ENCODE data around the gene FCER1G.
"Not testable (repeated sequence)": the region's sequence is repeated elsewhere in the genome, so short reads cannot be mapped to it uniquely, and the experiment has no call there.

FCER1G gene

GRCh38 chr1:161219078-161219892 lies 4.2 kb downstream of the FCER1G start:
- no peak for DNase-seq (ENCODE audit: low spot score in 2 of 2)
- no peak for ATAC-seq (replicated peaks; ENCODE audit: extremely low read depth, poor library complexity, severe bottlenecking)
- Mint-ChIP-seq H3K27ac (ENCODE audit: low read depth) (no peak overlapping the region), H3K4me3 (no peak overlapping the region), H3K36me3 (ENCODE audit: insufficient read depth) (peaks cover 10% of the 10 kb centered on the region), H3K9me3 (no peaks in the 10 kb centered on the region), H3K4me1 (peaks cover 33% of the 10 kb centered on the region), H3K27me3 (no peaks in the 10 kb centered on the region)

- ATAC-seq (replicated peaks; ENCODE audit: extremely low read depth, poor library complexity, severe bottlenecking) = no peak
- H3K27me3 Mint-ChIP-seq = no peaks in the 10 kb centered on the region
- H3K36me3 Mint-ChIP-seq (ENCODE audit: insufficient read depth) = peaks cover 4% of the 10 kb centered on the region
- no peak for DNase-seq (ENCODE audit: low spot score in 2 of 2)
- no peak overlapping the region for H3K27ac Mint-ChIP-seq (ENCODE audit: low read depth)
- H3K9me3 Mint-ChIP-seq = no peaks in the 10 kb centered on the region
- peaks cover 33% of the 10 kb centered on the region for H3K4me1 Mint-ChIP-seq
- no peak overlapping the region for H3K4me3 Mint-ChIP-seq
Measured at GRCh38 chr1:161220002-161220401, 4.9 kb downstream of the FCER1G start.

DNA sequence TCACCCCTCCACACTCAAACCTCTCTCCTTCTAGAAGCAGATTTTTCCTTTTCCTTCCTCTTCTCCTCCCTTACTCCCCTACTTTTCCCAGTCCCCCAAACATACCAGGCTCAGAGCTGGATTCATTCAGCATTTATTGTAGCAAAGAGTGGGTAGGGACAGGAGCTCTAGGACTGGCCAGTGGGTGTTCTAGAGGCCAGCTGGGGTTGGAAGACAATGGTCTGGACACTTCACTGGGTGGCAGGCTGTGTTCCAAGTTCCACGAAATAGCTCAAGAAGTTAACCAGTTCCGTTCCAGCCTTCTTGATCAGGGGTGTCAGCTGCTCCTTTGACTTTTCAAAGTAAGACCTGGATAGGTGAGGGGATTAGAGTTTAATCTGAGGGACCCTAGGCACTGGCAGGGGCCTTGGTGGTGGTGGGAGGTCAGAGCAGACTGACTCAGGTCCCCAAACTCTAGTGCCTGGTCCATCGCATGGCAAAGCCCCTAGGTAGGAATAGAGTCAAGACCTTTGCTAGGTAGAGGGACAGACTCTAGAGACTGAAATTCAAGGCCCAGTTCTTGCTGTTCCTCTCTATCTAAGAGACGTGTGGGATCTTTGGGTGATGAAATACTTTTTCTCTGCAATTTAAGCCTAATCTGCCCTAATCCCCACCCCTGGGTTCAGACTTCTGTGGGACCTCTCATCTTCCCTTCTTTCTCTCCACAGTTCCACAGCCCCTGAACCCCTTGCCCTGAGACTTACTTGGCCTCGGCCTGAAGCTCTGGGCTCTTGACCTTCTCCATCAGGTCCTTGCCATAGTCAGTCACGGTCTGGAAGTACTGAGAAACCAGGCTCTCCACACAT lies 7.3 kb downstream of the FCER1G start:
- peaks cover 51% of the 10 kb centered on the region for H3K4me1 Mint-ChIP-seq
- H3K4me3 Mint-ChIP-seq = no peak overlapping the region
- no peak overlapping the region for H3K27ac Mint-ChIP-seq (ENCODE audit: low read depth)
- ATAC-seq (replicated peaks; ENCODE audit: extremely low read depth, poor library complexity, severe bottlenecking) (no peak), DNase-seq (ENCODE audit: low spot score in 2 of 2) (no peak)
- H3K36me3 Mint-ChIP-seq (ENCODE audit: insufficient read depth) = peaks cover 6% of the 10 kb centered on the region
- no peaks in the 10 kb centered on the region for H3K9me3 Mint-ChIP-seq
- no peaks in the 10 kb centered on the region for H3K27me3 Mint-ChIP-seq

GRCh38 chr1:161223805-161224694 lies 9.0 kb downstream of the FCER1G start:
- Mint-ChIP-seq H3K9me3 (no peaks in the 10 kb centered on the region), H3K36me3 (ENCODE audit: insufficient read depth) (peaks cover 8% of the 10 kb centered on the region), H3K27me3 (no peaks in the 10 kb centered on the region), H3K4me3 (no peak overlapping the region), H3K4me1 (peaks cover 41% of the 10 kb centered on the region), H3K27ac (ENCODE audit: low read depth) (peak overlapping the region; percentile 36)
- ATAC-seq (replicated peaks; ENCODE audit: extremely low read depth, poor library complexity, severe bottlenecking) (no peak), DNase-seq (ENCODE audit: low spot score in 2 of 2) (no peak)

- not testable (repeated sequence) for H3K27ac Mint-ChIP-seq (ENCODE audit: low read depth); H3K27me3 Mint-ChIP-seq; H3K4me3 Mint-ChIP-seq; H3K9me3 Mint-ChIP-seq; DNase-seq (ENCODE audit: low spot score in 2 of 2); H3K36me3 Mint-ChIP-seq (ENCODE audit: insufficient read depth); ATAC-seq (replicated peaks; ENCODE audit: extremely low read depth, poor library complexity, severe bottlenecking)
- H3K4me1 Mint-ChIP-seq = peaks cover 38% of the 10 kb centered on the region
Measured at GRCh38 chr1:161224695-161225087, 9.6 kb downstream of the FCER1G start.

DNA sequence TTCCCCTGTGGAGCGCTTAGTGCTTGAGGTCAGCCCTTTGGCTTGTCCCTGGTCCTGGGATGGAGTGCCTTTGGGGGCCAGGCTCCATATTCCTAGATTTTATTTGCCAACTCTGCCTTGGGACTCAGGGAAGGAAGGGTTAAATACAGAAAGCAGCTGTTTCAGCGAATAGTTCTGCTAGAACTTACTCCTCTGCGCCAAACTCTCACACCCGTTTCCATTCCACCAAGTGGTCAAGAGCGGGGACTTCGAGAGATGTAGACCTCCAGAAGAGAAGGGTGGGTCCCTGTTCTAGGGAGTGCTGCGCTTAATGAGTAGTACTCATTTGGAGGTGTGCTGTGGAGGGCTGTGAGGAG lies 10.1 kb downstream of the FCER1G start:
- H3K27ac Mint-ChIP-seq (ENCODE audit: low read depth) = no peak overlapping the region
- peaks cover 11% of the 10 kb centered on the region for H3K36me3 Mint-ChIP-seq (ENCODE audit: insufficient read depth)
- H3K27me3 Mint-ChIP-seq = no peaks in the 10 kb centered on the region
- peak overlapping the region; percentile 25 for H3K4me3 Mint-ChIP-seq
- ATAC-seq (replicated peaks; ENCODE audit: extremely low read depth, poor library complexity, severe bottlenecking) (peak; percentile 1), DNase-seq (ENCODE audit: low spot score in 2 of 2) (no peak)
- no peaks in the 10 kb centered on the region for H3K9me3 Mint-ChIP-seq
- peaks cover 38% of the 10 kb centered on the region for H3K4me1 Mint-ChIP-seq

DNA sequence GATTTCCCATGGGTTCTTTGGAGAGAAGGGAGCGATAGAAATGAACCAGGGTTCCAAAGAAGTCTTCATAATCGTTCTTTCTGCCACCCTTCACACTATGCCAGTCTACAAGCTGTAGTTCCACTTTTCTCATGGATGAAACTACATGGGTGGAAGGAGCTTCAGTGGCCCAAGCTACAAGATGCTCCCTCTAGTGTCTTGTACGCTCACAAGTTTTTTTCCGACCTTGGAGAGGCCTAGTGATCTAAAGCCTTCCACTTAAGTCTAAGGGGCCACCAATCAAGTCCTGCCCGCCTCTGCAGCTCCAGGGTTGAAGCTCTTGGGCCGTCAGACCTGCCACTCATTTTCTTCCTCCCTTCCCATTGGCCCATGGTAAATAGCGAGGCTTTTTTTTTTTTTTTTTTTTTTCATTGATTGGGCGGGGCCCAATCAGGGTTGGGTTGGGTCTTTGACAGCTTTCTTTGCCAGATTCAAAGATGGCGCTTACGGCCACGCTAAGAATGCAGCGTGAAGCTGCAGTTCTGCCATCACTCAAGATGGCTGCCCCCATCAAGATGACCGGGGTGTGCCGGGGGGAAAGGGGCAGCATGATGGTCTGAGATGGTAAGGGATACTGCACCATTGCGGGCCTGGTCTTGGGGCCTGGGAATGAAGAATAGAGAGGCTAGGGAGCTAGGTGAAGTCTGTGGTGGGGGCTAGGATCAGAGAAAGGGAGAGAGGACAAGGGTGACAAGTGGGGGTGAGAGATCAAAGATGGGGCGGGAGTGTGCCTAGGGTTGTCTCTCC lies 10.6 kb downstream of the FCER1G start, which contains the start of gene TOMM40L:
Gene TOMM40L, plus strand, starts transcription at position 527 of the 786 bp plus-strand sequence. CDS start 430 bp downstream, outside the sequence.
- peak; percentile 99 for ATAC-seq (replicated peaks; ENCODE audit: extremely low read depth, poor library complexity, severe bottlenecking)
- no peaks in the 10 kb centered on the region for H3K9me3 Mint-ChIP-seq
- peak within 1 kb of the TSS; percentile 90 for H3K27ac Mint-ChIP-seq (ENCODE audit: low read depth)
- DNase-seq (ENCODE audit: low spot score in 2 of 2) = peak; percentile 72 to 88
- peaks cover 38% of the 10 kb centered on the region for H3K4me1 Mint-ChIP-seq
- peaks cover 15% of the 10 kb centered on the region for H3K36me3 Mint-ChIP-seq (ENCODE audit: insufficient read depth)
- H3K4me3 Mint-ChIP-seq = peak within 1 kb of the TSS; percentile 93
- H3K27me3 Mint-ChIP-seq = no peaks in the 10 kb centered on the region

GRCh38 chr1:161226320-161226711 lies 11.2 kb downstream of the FCER1G start:
- H3K4me1 Mint-ChIP-seq = peaks cover 38% of the 10 kb centered on the region
- no peaks in the 10 kb centered on the region for H3K9me3 Mint-ChIP-seq
- peaks cover 15% of the 10 kb centered on the region for H3K36me3 Mint-ChIP-seq (ENCODE audit: insufficient read depth)
- H3K27me3 Mint-ChIP-seq = no peaks in the 10 kb centered on the region
- H3K27ac Mint-ChIP-seq (ENCODE audit: low read depth) = peak overlapping the region; percentile 90
- no peak for ATAC-seq (replicated peaks; ENCODE audit: extremely low read depth, poor library complexity, severe bottlenecking)
- DNase-seq (ENCODE audit: low spot score in 2 of 2) = no peak
- peak overlapping the region; percentile 93 for H3K4me3 Mint-ChIP-seq

- peaks cover 38% of the 10 kb centered on the region for H3K4me1 Mint-ChIP-seq
- no peak for ATAC-seq (replicated peaks; ENCODE audit: extremely low read depth, poor library complexity, severe bottlenecking)
- H3K27ac Mint-ChIP-seq (ENCODE audit: low read depth) = no peak overlapping the region
- no peaks in the 10 kb centered on the region for H3K9me3 Mint-ChIP-seq
- H3K27me3 Mint-ChIP-seq = no peaks in the 10 kb centered on the region
- H3K36me3 Mint-ChIP-seq (ENCODE audit: insufficient read depth) = peaks cover 15% of the 10 kb centered on the region
- DNase-seq (ENCODE audit: low spot score in 2 of 2) = no peak
- peak overlapping the region; percentile 93 for H3K4me3 Mint-ChIP-seq
Measured at GRCh38 chr1:161226759-161227158, 11.7 kb downstream of the FCER1G start.

DNA sequence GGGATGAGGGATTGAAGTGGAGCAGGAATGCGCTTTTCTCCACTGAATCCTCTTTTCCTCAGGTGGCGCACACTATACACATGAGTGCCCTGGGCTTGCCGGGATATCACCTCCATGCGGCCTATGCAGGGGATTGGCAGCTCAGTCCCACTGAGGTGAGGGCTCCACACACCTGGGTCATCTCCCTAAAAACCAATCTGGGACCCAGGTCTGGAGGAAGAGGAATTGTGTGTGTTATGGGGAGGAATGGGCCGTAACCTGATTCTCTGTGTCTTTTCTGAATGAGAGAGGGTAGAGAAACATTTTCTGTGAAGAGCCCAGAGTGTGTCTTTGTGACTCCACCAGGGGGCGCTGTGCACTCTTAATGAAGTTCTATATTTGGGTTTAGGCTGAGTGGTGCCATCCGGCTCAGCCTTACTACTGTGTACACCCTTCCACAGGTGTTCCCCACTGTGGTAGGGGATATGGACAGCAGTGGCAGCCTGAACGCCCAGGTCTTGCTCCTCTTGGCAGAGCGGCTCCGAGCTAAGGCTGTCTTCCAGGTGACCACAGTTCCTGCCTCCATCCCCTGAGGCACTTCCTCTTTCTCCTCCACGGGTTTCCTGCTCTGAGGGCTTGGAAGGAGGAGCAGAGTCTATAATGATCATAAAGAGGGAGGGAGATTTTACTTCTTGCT lies 12.2 kb downstream of the FCER1G start:
- DNase-seq (ENCODE audit: low spot score in 2 of 2) = peak; percentile 74 to 90
- H3K4me3 Mint-ChIP-seq = peak overlapping the region; percentile 93

DNA sequence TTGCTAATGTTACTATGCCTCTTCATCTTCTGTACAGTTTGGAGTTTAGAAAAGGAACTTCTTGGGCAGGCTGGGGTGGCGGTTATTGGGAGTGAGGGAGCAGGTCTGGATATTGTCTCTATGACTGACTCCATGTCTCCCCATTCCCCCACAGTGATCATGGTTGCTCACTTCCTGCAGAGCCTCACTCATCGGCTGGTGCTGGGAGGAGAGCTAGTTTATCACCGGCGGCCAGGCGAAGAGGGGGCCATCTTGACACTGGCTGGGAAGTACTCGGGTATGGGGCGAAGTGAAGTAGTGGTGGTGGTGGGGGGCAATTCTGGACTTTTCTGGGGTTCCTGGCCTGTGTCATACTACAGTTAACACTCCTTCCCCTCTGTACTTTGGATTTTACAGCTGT lies 12.9 kb downstream of the FCER1G start:
- H3K9me3 Mint-ChIP-seq = no peaks in the 10 kb centered on the region

More for the DNA sequence above, 12.2 kb downstream of the FCER1G start:
- H3K27me3 Mint-ChIP-seq = no peaks in the 10 kb centered on the region
- peak; percentile 35 for ATAC-seq (replicated peaks; ENCODE audit: extremely low read depth, poor library complexity, severe bottlenecking)
- H3K4me1 Mint-ChIP-seq = peaks cover 38% of the 10 kb centered on the region
- H3K9me3 Mint-ChIP-seq = no peaks in the 10 kb centered on the region
- H3K36me3 Mint-ChIP-seq (ENCODE audit: insufficient read depth) = peaks cover 15% of the 10 kb centered on the region
- H3K27ac Mint-ChIP-seq (ENCODE audit: low read depth) = no peak overlapping the region

More for the DNA sequence above, 12.9 kb downstream of the FCER1G start:
- ATAC-seq (replicated peaks; ENCODE audit: extremely low read depth, poor library complexity, severe bottlenecking) (no peak), DNase-seq (ENCODE audit: low spot score in 2 of 2) (no peak)
- no peak overlapping the region for H3K27ac Mint-ChIP-seq (ENCODE audit: low read depth)
- H3K4me1 Mint-ChIP-seq = peaks cover 38% of the 10 kb centered on the region
- no peak overlapping the region for H3K4me3 Mint-ChIP-seq
- H3K27me3 Mint-ChIP-seq = no peaks in the 10 kb centered on the region
- peaks cover 15% of the 10 kb centered on the region for H3K36me3 Mint-ChIP-seq (ENCODE audit: insufficient read depth)
